Measurements from ENCODE around the gene LRRC70.

Gene LRRC70

DNA sequence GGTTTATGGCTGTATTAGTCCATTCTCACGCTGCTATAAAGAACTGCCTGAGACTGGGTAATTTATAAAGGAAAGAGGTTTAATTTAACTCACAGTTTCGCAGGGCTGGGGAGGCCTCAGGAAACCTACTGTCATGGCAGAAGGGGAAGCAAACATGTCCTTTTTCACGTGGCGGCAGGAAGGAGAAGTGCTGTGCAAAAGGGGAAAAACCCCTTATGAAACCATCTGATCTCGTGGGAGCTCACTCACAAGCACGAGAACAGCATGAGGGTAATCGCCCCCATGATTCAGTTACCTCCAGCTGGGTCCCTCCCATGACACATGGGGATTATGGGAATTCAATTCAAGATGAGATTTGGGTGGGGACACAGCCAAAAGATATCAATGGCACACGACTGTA, 13.9 kb downstream of the LRRC70 start:
- H3K4me3 Mint-ChIP-seq = no peak overlapping the region
- H3K27me3 Mint-ChIP-seq (ENCODE audit: low read depth, poor library complexity) = no peaks in the 10 kb centered on the region
- H3K27ac Mint-ChIP-seq = no peak overlapping the region
- no peak for DNase-seq
- H3K4me1 Mint-ChIP-seq = no peaks in the 10 kb centered on the region
- H3K36me3 Mint-ChIP-seq (ENCODE audit: low read depth) = peaks cover 49% of the 10 kb centered on the region
- TF ChIP-seq, protein P1, sequence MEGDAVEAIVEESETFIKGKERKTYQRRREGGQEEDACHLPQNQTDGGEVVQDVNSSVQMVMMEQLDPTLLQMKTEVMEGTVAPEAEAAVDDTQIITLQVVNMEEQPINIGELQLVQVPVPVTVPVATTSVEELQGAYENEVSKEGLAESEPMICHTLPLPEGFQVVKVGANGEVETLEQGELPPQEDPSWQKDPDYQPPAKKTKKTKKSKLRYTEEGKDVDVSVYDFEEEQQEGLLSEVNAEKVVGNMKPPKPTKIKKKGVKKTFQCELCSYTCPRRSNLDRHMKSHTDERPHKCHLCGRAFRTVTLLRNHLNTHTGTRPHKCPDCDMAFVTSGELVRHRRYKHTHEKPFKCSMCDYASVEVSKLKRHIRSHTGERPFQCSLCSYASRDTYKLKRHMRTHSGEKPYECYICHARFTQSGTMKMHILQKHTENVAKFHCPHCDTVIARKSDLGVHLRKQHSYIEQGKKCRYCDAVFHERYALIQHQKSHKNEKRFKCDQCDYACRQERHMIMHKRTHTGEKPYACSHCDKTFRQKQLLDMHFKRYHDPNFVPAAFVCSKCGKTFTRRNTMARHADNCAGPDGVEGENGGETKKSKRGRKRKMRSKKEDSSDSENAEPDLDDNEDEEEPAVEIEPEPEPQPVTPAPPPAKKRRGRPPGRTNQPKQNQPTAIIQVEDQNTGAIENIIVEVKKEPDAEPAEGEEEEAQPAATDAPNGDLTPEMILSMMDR (IDR thresholded peaks at IDR 0.05) = no peak
- no peaks in the 10 kb centered on the region for H3K9me3 Mint-ChIP-seq

DNA sequence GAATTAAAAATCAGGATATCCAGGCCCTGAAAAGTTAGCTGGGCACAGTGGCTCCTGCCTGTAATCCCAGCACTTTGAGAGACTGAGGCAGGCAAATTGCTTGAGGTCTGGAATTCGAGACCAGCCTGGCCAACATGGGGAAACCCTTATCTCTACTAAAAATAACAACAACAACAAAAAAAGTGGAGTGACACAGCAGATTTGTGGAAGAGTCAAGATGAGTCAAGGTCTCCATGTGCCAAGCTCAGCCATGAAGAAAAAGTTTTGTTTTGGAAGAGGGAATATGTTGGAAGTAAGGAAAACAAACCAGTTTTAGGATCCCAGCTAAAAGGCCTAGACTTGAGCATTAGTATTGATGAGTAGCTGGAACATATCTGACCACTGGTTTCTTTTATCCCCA, 14.7 kb downstream of the LRRC70 start:
- peak overlapping the region; percentile 39 for H3K27ac Mint-ChIP-seq
- DNase-seq = no peak
- H3K4me3 Mint-ChIP-seq = no peak overlapping the region
- TF ChIP-seq, protein P1 (IDR thresholded peaks at IDR 0.05) = no peak
- H3K4me1 Mint-ChIP-seq = no peaks in the 10 kb centered on the region
- no peaks in the 10 kb centered on the region for H3K27me3 Mint-ChIP-seq (ENCODE audit: low read depth, poor library complexity)
- H3K36me3 Mint-ChIP-seq (ENCODE audit: low read depth) = peaks cover 45% of the 10 kb centered on the region
- no peaks in the 10 kb centered on the region for H3K9me3 Mint-ChIP-seq

DNA sequence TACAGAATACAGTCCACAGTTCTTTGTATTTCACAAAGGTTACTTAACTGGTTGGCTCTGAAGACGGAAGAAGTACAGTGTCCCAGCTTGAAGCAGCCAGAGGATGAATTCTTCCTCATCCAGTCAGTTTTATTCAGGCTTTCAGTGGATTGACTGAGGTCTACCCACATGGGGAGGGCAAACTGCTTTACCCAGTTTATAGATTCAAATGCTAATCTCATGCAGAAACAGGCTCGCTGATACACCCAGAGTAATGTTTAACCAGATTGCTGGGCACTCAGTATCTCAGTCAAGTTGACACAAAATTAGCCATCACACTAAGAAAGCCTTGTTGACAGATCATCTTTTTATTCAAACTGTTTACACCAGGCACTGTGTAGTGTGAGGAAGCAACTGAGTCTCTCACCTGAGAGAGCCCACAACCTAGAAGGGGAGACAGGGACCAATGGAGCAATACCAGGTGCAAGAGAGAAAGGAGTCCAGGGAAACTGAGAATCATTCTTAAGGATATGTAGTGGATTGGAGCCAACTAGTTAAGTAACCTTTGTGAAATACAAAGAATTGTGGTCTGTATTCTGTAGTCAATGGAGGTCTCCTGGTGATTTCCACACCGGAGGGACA, 15.9 kb downstream of the LRRC70 start:
- no peak overlapping the region for H3K27ac Mint-ChIP-seq
- H3K27me3 Mint-ChIP-seq (ENCODE audit: low read depth, poor library complexity) = no peaks in the 10 kb centered on the region
- TF ChIP-seq, protein P1 (IDR thresholded peaks at IDR 0.05) = no peak
- H3K9me3 Mint-ChIP-seq = no peaks in the 10 kb centered on the region
- peaks cover 33% of the 10 kb centered on the region for H3K36me3 Mint-ChIP-seq (ENCODE audit: low read depth)
- H3K4me3 Mint-ChIP-seq = no peak overlapping the region
- DNase-seq = no peak
- H3K4me1 Mint-ChIP-seq = no peaks in the 10 kb centered on the region

DNA sequence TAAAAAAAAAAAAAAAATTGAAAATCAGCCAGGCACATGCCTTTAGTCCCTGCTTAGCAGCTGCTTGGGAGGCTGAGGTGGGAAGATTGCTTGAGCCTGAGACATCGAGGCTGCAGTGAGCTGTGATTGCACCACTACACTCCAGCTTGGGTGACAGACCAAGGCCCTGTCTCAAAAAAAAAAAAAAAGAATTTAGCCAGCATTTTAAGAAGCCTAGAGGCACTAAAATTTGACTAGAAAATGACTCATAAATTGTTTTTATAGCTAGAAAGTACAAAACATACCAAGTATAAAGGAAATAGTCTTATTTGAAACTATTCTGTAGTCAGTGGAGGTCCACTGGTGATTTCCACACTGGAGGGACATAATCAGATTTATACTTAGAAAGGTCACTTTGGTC, 17.5 kb downstream of the LRRC70 start:
- no peaks in the 10 kb centered on the region for H3K27me3 Mint-ChIP-seq (ENCODE audit: low read depth, poor library complexity)
- no peaks in the 10 kb centered on the region for H3K9me3 Mint-ChIP-seq
- peaks cover 29% of the 10 kb centered on the region for H3K36me3 Mint-ChIP-seq (ENCODE audit: low read depth)
- H3K4me1 Mint-ChIP-seq = no peaks in the 10 kb centered on the region
- TF ChIP-seq, protein P1 (IDR thresholded peaks at IDR 0.05) = no peak
- no peak for DNase-seq
- no peak overlapping the region for H3K27ac Mint-ChIP-seq
- H3K4me3 Mint-ChIP-seq = no peak overlapping the region

DNA sequence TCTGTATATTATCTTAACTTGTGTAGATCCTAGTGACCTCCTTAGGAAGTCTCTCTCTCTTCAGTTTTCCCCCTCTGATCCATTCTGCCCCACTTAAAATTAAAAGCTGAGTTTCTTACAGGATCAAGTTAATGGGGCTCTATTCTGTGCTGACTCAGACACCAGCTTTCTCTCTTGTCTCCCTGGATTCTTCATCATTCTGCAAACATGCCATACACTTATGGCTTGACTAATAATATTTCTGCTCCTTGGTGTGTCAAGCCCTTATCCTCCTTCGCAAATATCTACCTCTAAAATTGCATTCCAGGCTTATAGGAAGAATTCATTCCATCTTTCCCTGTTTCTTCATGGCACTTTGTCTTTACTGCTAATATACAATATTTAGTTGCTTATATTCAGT, 18.1 kb downstream of the LRRC70 start:
- TF ChIP-seq, protein P1 (IDR thresholded peaks at IDR 0.05) = no peak
- no peaks in the 10 kb centered on the region for H3K27me3 Mint-ChIP-seq (ENCODE audit: low read depth, poor library complexity)
- no peaks in the 10 kb centered on the region for H3K4me1 Mint-ChIP-seq
- DNase-seq = no peak
- H3K36me3 Mint-ChIP-seq (ENCODE audit: low read depth) = peaks cover 23% of the 10 kb centered on the region
- H3K4me3 Mint-ChIP-seq = no peak overlapping the region
- no peak overlapping the region for H3K27ac Mint-ChIP-seq
- no peaks in the 10 kb centered on the region for H3K9me3 Mint-ChIP-seq

DNA sequence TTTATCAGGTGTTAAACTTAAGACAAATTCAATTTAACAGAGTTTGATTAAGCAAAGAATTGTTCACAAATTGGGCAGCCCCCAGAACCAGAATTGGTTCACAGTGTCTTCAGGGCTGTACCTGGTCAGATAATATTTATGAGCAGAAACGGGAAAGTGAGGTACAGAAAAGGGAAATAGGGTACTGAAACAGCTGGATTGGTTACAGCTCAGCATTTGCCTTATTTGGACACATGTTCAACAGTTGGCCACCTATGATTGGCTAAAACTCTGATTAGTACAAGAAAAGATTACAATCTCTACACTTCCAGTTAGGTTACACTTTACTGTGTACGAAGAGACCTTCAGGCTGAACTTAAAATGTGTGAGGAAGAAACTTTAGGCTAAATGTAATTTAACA, 18.7 kb downstream of the LRRC70 start:
- H3K27me3 Mint-ChIP-seq (ENCODE audit: low read depth, poor library complexity) = no peaks in the 10 kb centered on the region
- peaks cover 16% of the 10 kb centered on the region for H3K36me3 Mint-ChIP-seq (ENCODE audit: low read depth)
- TF ChIP-seq, protein P1 (IDR thresholded peaks at IDR 0.05) = no peak
- H3K4me1 Mint-ChIP-seq = no peaks in the 10 kb centered on the region
- H3K9me3 Mint-ChIP-seq = no peaks in the 10 kb centered on the region
- H3K4me3 Mint-ChIP-seq = no peak overlapping the region
- no peak overlapping the region for H3K27ac Mint-ChIP-seq
- no peak for DNase-seq
